ENCODE measurements around the gene RACK1.
A peak's percentile ranks its signal among the peaks of the same experiment; 100 is the strongest.

DNA sequence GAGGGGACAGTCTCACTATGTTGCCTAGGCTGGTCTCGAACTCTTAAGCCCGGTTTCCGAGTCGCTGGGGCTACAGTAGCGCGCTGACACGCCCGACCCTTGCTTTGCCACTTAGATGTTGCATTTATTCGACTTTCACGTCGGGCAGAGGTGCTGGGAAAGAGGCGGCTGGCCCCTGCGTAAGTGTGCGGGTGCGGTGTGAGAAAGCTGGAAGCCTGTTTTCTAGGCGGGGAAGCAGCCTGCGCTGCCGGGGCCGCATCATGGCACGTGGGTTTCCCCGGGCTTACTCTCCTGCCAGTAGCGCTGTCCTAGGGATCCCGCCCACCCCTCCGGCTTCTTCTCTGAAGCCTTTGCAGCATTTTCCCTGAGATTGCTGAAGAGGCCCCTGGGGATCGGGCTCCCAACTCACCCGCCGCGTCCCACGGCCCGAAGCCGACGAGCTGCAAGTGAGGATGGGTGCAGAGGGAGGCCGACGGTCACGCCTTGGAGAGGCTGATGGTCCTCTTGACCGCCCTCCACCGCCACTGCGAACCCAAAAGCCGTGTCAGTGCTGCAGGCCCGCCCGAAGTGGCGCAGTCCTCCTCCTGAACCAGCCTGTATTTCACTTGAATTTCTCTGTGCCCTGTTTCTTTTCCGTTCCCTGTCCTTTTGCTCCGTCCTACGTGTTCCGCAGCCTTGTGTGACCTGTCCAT is 26.4 kb downstream of the RACK1 start:
- TF ChIP-seq EZH2phosphoT487 (IDR thresholded peaks at IDR 0.05; ENCODE audit: borderline replicate concordance, low read length) = no peak
- TF ChIP-seq, protein P1, sequence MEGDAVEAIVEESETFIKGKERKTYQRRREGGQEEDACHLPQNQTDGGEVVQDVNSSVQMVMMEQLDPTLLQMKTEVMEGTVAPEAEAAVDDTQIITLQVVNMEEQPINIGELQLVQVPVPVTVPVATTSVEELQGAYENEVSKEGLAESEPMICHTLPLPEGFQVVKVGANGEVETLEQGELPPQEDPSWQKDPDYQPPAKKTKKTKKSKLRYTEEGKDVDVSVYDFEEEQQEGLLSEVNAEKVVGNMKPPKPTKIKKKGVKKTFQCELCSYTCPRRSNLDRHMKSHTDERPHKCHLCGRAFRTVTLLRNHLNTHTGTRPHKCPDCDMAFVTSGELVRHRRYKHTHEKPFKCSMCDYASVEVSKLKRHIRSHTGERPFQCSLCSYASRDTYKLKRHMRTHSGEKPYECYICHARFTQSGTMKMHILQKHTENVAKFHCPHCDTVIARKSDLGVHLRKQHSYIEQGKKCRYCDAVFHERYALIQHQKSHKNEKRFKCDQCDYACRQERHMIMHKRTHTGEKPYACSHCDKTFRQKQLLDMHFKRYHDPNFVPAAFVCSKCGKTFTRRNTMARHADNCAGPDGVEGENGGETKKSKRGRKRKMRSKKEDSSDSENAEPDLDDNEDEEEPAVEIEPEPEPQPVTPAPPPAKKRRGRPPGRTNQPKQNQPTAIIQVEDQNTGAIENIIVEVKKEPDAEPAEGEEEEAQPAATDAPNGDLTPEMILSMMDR (IDR thresholded peaks at IDR 0.05; ENCODE audit: low read depth, low read length, poor library complexity, severe bottlenecking) = peak; percentile 49

Measured in DOHH2 (cell line).